H1 (cell line): ENCODE results near the gene CMTR1. TPM values are rescaled to one million over a fixed set of nuclear protein-coding genes. Genes with fewer than 3 reads are reported as not detected.

Experiments used
- CTCF ChIA-PET: fragments of 300-600 bp; sonication (Branson Sonifier 250); formaldehyde crosslinking; loops from one replicate; lab custom pipeline; 2021; ENCODE audit not compliant: partially characterized antibody; lab: Charles Lee
- POLR2A ChIA-PET: fragments of 300-600 bp; sonication (Branson Sonifier 250); formaldehyde crosslinking; loops from one replicate; lab custom pipeline; 2021; ENCODE audit warnings: inconsistent platforms; ENCODE audit not compliant: partially characterized antibody; lab: Charles Lee
- DNase-seq, 2 experiments: peaks; one replicate each; pipeline versions ENCODE4 v3.0.0 to v3.0.0-alpha.2; 2010 to 2022; ENCODE audit warnings: low spot score in 2 of 2, low read depth in 1 of 2, mixed read lengths in 1 of 2
- FAIRE-seq: peaks from 2 replicates; lab custom pipeline; 2011; peaks lifted over from hg19 to GRCh38; lab: Jason Lieb, UNC
- H2AFZ ChIP-seq: 2 replicates; pipeline ENCODE4 v1.8.1; 2012; ENCODE audit warnings: low read length, inconsistent platforms
- H2AK5ac ChIP-seq: 2 replicates; pipeline ENCODE4 v1.6.1; 2013; ENCODE audit warnings: low read depth, low read length
- H2BK120ac ChIP-seq: replicated peaks from 2 replicates; pipeline ENCODE3; 2013; ENCODE audit warnings: low read depth, low read length, inconsistent platforms
- H2BK12ac ChIP-seq: 2 replicates; pipeline ENCODE4 v1.6.1; 2013; ENCODE audit warnings: low read depth, low read length
- H2BK15ac ChIP-seq: 2 replicates; pipeline ENCODE4 v1.6.1; 2013; ENCODE audit warnings: low read length
- H2BK20ac ChIP-seq: 2 replicates; pipeline ENCODE4 v1.6.1; 2013; ENCODE audit warnings: low read length
- H2BK5ac ChIP-seq: 2 replicates; pipeline ENCODE4 v1.6.1; 2013; ENCODE audit warnings: low read depth, low read length
- H3K14ac ChIP-seq: 2 replicates; pipeline ENCODE4 v1.6.1; 2013; ENCODE audit warnings: inconsistent platforms; ENCODE audit not compliant: insufficient read length
- H3K18ac ChIP-seq: 2 replicates; pipeline ENCODE4 v1.6.1; 2013; ENCODE audit warnings: low read length; ENCODE audit errors: extremely low read depth
- H3K23ac ChIP-seq: 2 replicates; pipeline ENCODE4 v1.6.1; 2013; ENCODE audit warnings: inconsistent platforms; ENCODE audit not compliant: insufficient read length
- H3K23me2 ChIP-seq: 2 replicates; pipeline ENCODE4 v1.6.1; 2013; ENCODE audit warnings: low read depth, low read length
- H3K27ac ChIP-seq: 2 replicates; pipeline ENCODE4 v1.6.1; 2011; ENCODE audit warnings: low read depth, low read length, inconsistent platforms
- H3K27me3 ChIP-seq, 4 experiments: replicated peaks in 1 of 4; 1 replicate in 1 of 4; 2 replicates in 3 of 4; pipeline versions ENCODE4 v1.6.1 to v1.8.1; 2011 to 2013; ENCODE audit warnings: low read length in 3 of 4, mild to moderate bottlenecking in 3 of 4, inconsistent platforms in 2 of 4, mixed read lengths in 2 of 4, moderate library complexity in 1 of 4; ENCODE audit not compliant: control insufficient read depth in 3 of 4, insufficient read depth in 3 of 4; ENCODE audit errors: extremely low read depth in 1 of 4
- H3K36me3 ChIP-seq, 4 experiments: 2 replicates each; pipeline versions ENCODE4 v1.6.1 to v1.8.1; 2011 to 2013; ENCODE audit warnings: mild to moderate bottlenecking in 4 of 4, low read length in 3 of 4, moderate library complexity in 2 of 4, control low read depth in 1 of 4, inconsistent platforms in 1 of 4; ENCODE audit not compliant: insufficient read depth in 4 of 4, control insufficient read depth in 2 of 4
- H3K4ac ChIP-seq: replicated peaks from 2 replicates; pipeline ENCODE3; 2013; ENCODE audit warnings: low read length, low read depth, mixed read lengths, inconsistent platforms; ENCODE audit not compliant: insufficient read length
- H3K4me1 ChIP-seq, 4 experiments: replicated peaks in 1 of 4; 1 replicate in 1 of 4; 2 replicates in 3 of 4; pipeline versions ENCODE4 v1.6.1 to v1.8.1; 2011 to 2013; ENCODE audit warnings: low read length in 3 of 4, inconsistent platforms in 2 of 4, mixed read lengths in 1 of 4; ENCODE audit not compliant: insufficient read depth in 4 of 4, control insufficient read depth in 3 of 4
- H3K4me2 ChIP-seq, 2 experiments: 2 replicates each; pipeline versions ENCODE4 v1.6.1 to v1.8.1; 2011 to 2013; ENCODE audit warnings: low read depth in 2 of 2, low read length in 2 of 2, control low read depth in 1 of 2, inconsistent platforms in 1 of 2, mild to moderate bottlenecking in 1 of 2; ENCODE audit not compliant: insufficient read depth in 1 of 2
- H3K4me3 ChIP-seq, 4 experiments: fragments of 200-600, 300-600 bp in 1 of 4; sonication (generic), shearing (Covaris generic), sonication (Bioruptor Twin) in 1 of 4; 2 replicates each; pipeline versions ENCODE4 v1.5.1 to v1.8.1; 2011 to 2016; ENCODE audit warnings: low read length in 4 of 4, low read depth in 3 of 4, control low read depth in 2 of 4, inconsistent platforms in 2 of 4, mild to moderate bottlenecking in 2 of 4, mixed read lengths in 1 of 4, moderate library complexity in 1 of 4; ENCODE audit not compliant: insufficient read depth in 2 of 4; ENCODE audit errors: extremely low read depth in 1 of 4
- H3K56ac ChIP-seq: replicated peaks from 2 replicates; pipeline ENCODE3; 2013; ENCODE audit warnings: low read depth, mild to moderate bottlenecking, mixed read lengths, low read length, inconsistent platforms; ENCODE audit not compliant: insufficient read length
- H3K79me1 ChIP-seq: 2 replicates; pipeline ENCODE4 v1.6.1; 2013; ENCODE audit warnings: low read depth, low read length, control low read depth
- H3K79me2 ChIP-seq, 2 experiments: 2 replicates each; pipeline versions ENCODE4 v1.6.1 to v1.8.1; 2012 to 2013; ENCODE audit warnings: low read length in 2 of 2, mild to moderate bottlenecking in 2 of 2, inconsistent platforms in 1 of 2; ENCODE audit not compliant: insufficient read depth in 2 of 2, control insufficient read depth in 1 of 2
- H3K9ac ChIP-seq, 4 experiments: replicated peaks in 1 of 4; 1 replicate in 1 of 4; 2 replicates in 3 of 4; pipeline versions ENCODE4 v1.6.1 to v1.8.1; 2011 to 2013; ENCODE audit warnings: low read depth in 3 of 4, low read length in 3 of 4, control low read depth in 2 of 4, mild to moderate bottlenecking in 2 of 4, moderate library complexity in 2 of 4, inconsistent platforms in 1 of 4; ENCODE audit errors: extremely low read depth in 1 of 4
- H3K9me3 ChIP-seq, 2 experiments: 2 replicates each; pipeline versions ENCODE4 v1.6.1 to v1.8.1; 2012 to 2013; ENCODE audit warnings: mild to moderate bottlenecking in 2 of 2, moderate library complexity in 2 of 2, control low read depth in 1 of 2, inconsistent platforms in 1 of 2, low read depth in 1 of 2, low read length in 1 of 2, mixed read lengths in 1 of 2; ENCODE audit not compliant: insufficient read depth in 2 of 2
- H4K20me1 ChIP-seq, 2 experiments: replicated peaks in 1 of 2; 2 replicates each; pipeline versions ENCODE3 to v1.8.1; 2011 to 2013; ENCODE audit warnings: inconsistent platforms in 2 of 2, low read length in 2 of 2, mild to moderate bottlenecking in 1 of 2; ENCODE audit not compliant: insufficient read depth in 2 of 2, control insufficient read depth in 1 of 2
- H4K5ac ChIP-seq: 2 replicates; pipeline ENCODE4 v1.6.1; 2013; ENCODE audit warnings: low read length, low read depth, mixed read lengths, inconsistent platforms; ENCODE audit not compliant: insufficient read length
- H4K8ac ChIP-seq: 2 replicates; pipeline ENCODE4 v1.8.0; 2013; ENCODE audit warnings: mild to moderate bottlenecking, moderate library complexity, low read length, inconsistent platforms; ENCODE audit not compliant: insufficient read depth; ENCODE audit errors: extremely low read depth
- H4K91ac ChIP-seq: replicated peaks from 2 replicates; pipeline ENCODE3; 2013; ENCODE audit warnings: low read length, mixed read lengths, inconsistent platforms; ENCODE audit not compliant: insufficient read length
- CBX5 ChIP-seq: fragments of 300-800, 300-1000 bp; sonication (generic); IDR thresholded peaks from 2 replicates; pipeline ENCODE4 v1.7.1; 2016; ENCODE audit warnings: antibody characterized with exemption, low read length, low read depth
- CHD2 ChIP-seq: IDR thresholded peaks from 2 replicates; pipeline ENCODE4 v1.6.1; 2012; ENCODE audit warnings: low read length, improper control_type of control experiment
- CTBP2 ChIP-seq: IDR thresholded peaks from 2 replicates; pipeline ENCODE4 v1.7.0; 2011; ENCODE audit warnings: borderline replicate concordance, mild to moderate bottlenecking, moderate library complexity, mixed read lengths, low read length; ENCODE audit not compliant: insufficient read depth, insufficient read length
- WGBS, 2 experiments: shearing (Covaris generic) in 1 of 2; methylation state at CpG; one replicate each; pipeline versions ENCODE4 v1.1.6 to v1.1.7; 2013 to 2015; ENCODE audit warnings: low lambda C conversion rate in 2 of 2, mixed read lengths in 2 of 2, inconsistent platforms in 1 of 2, low coverage in 1 of 2, missing lambda C conversion rate in 1 of 2; ENCODE audit not compliant: insufficient replicate concordance in 2 of 2, insufficient coverage in 1 of 2, insufficient read length in 1 of 2; ENCODE audit errors: extremely low coverage in 1 of 2, missing lambda C conversion rate in 1 of 2; 5-methylcytosine and 5-hydroxymethylcytosine counted together
- polyA plus RNA-seq, 7 experiments: library from polyadenylated mRNA; depleted of rRNA in 3 of 7; stranded (reverse) in 5 of 7; unstranded in 2 of 7; fragments of >200 nt in 5 of 7; fragments of 200-250 nt in 2 of 7; gene quantifications; 1 replicate in 5 of 7; 2 replicates in 1 of 7; 4 replicates in 1 of 7; pipeline versions ENCODE4 v1.2.1 to v1.2.3, GENCODE V29; 2011 to 2013; ENCODE audit warnings: missing spikeins in 2 of 7, mixed read lengths in 2 of 7
- total RNA-seq: library from RNA; stranded (reverse); fragmentation: NEBNext Ultra II Directional; extraction: Animal tissue kit (Norgen Biotek cat#: 25700); gene quantifications from 2 replicates; pipeline ENCODE4 v1.2.1, GENCODE V29; 2021

The CMTR1 gene
- total and polyA plus RNA-seq, 2 of the 8 experiments (the other 6 are each of a cell fraction or from before 2014, with no cell fraction given), result 15.2 to 33.1 TPM

- H4K20me1 ChIP-seq, result peaks cover 0 to 3% of the 10 kb centered on the region in 2 experiments
- H4K5ac ChIP-seq, result no peak overlapping the region
- no peak overlapping the region for H3K14ac ChIP-seq
- no peak overlapping the region for H3K4ac ChIP-seq
- WGBS, 2 experiments, result 83% methylated on average over 10 of the region's 10 CpGs; no CpG with 5 or more reads in 1 of the 2 experiments
- no peak overlapping the region for H3K27ac ChIP-seq
- no peak overlapping the region for H3K23ac ChIP-seq
- no peaks in the 10 kb centered on the region for H3K79me1 ChIP-seq
- no peaks in the 10 kb centered on the region for H3K9me3 ChIP-seq
- H3K4me2 ChIP-seq, result no peak overlapping the region
- H4K91ac ChIP-seq, result no peak overlapping the region
- H3K9ac ChIP-seq, result no peak overlapping the region
- peaks cover 12 to 30% (median 18%) of the 10 kb centered on the region in 4 experiments for H3K4me1 ChIP-seq
- H3K27me3 ChIP-seq, result peaks cover 0 to 2% (median 0%) of the 10 kb centered on the region in 4 experiments; a peak in 1 of 7 replicates
- H4K8ac ChIP-seq, result no peak overlapping the region
- ChIA-PET CTCF (interaction anchor here (0.7 to 4.6 kb wide), 7 partner anchors 12 to 1502 kb away, joined by 3 to 25 read pairs (median 8); no protein-coding TSS in a partner anchor), POLR2A (interaction anchor here (1.2 to 3.2 kb wide), 3 partner anchors 10 to 27 kb away, joined by 3 to 10 read pairs (median 3); partner anchors contain the start of gene CCDC167)
- H3K18ac ChIP-seq, result no peak overlapping the region
- H3K56ac ChIP-seq, result no peak overlapping the region
- no peak overlapping the region for H2BK12ac ChIP-seq
- no peak overlapping the region for H2AK5ac ChIP-seq
- no peak overlapping the region for H3K4me3 ChIP-seq
- H3K23me2 ChIP-seq, result no peaks in the 10 kb centered on the region
- no peak overlapping the region for H2BK5ac ChIP-seq
- no peak for FAIRE-seq
- H2BK15ac ChIP-seq, result no peak overlapping the region
- DNase-seq, result no peak
- TF ChIP-seq CHD2 (no peak), CTBP2 (no peak), CBX5 (no peak)
- H2BK120ac ChIP-seq, result no peak overlapping the region
- H3K79me2 ChIP-seq, result no peaks in the 10 kb centered on the region
- no peak overlapping the region for H2BK20ac ChIP-seq
- no peak overlapping the region for H2AFZ ChIP-seq
- no peaks in the 10 kb centered on the region for H3K36me3 ChIP-seq
Measured at GRCh38 chr6:37489697-37490336, 56.8 kb downstream of the CMTR1 start.
